Activated CD8-positive, alpha-beta memory T cell treated with anti-CD3 and anti-CD28 coated beads, Interleukin-2, amount 10 ng/mL, durations not matched to agents 7 days and 5 days (primary cell): ENCODE results near the gene C1QTNF3. TPM values are rescaled to one million over a fixed set of nuclear protein-coding genes. Genes with fewer than 3 reads are reported as not detected.

Source experiments
- ATAC-seq: fragments of 150-1000 bp; cut with Tn5 transposase; one replicate; pipeline ENCODE4 v1.10.0; 2021; ENCODE audit warnings: moderate library complexity
- CTCF ChIA-PET: fragments of 350-600 bp; sonication (Branson Sonifier 250); formaldehyde crosslinking; loops from one replicate; lab custom pipeline; 2021; ENCODE audit warnings: antibody characterized with exemption; lab: Charles Lee
- DNase-seq: peaks from one replicate; pipeline ENCODE4 v3.0.0-alpha.2; 2020
- H3K27ac Mint-ChIP-seq: one replicate; pipeline ENCODE4 v1.8.0; 2021; ENCODE audit warnings: mild to moderate bottlenecking, mixed read lengths
- H3K27me3 Mint-ChIP-seq: one replicate; pipeline ENCODE4 v1.8.0; 2021; ENCODE audit warnings: mixed read lengths
- H3K36me3 Mint-ChIP-seq: one replicate; pipeline ENCODE4 v1.8.0; 2021; ENCODE audit warnings: mild to moderate bottlenecking, mixed read lengths
- H3K4me1 Mint-ChIP-seq: one replicate; pipeline ENCODE4 v1.8.0; 2021; ENCODE audit warnings: mixed read lengths
- H3K4me3 Mint-ChIP-seq: one replicate; pipeline ENCODE4 v1.8.0; 2021; ENCODE audit warnings: mild to moderate bottlenecking, moderate library complexity, mixed read lengths
- H3K9me3 Mint-ChIP-seq: one replicate; pipeline ENCODE4 v1.8.0; 2022; ENCODE audit warnings: low read depth, mixed read lengths
- total RNA-seq, 2 experiments: library from RNA; stranded (reverse); gene quantifications; one replicate each; pipeline ENCODE4 v1.2.3, GENCODE V29; 2021

The C1QTNF3 gene
- total RNA-seq, 2 experiments from 2014 or later: 2.7 to 3.8 TPM

- Mint-ChIP-seq H3K4me3 (no peak overlapping the region), H3K9me3 (no peaks in the 10 kb centered on the region)
- no peak for ATAC-seq
These were observed 17.0 kb upstream of the C1QTNF3 start for GRCh38 chr5:34059977-34060376.

GRCh38 chr5:34058532-34058931 lies 15.5 kb upstream of the C1QTNF3 start:
- Mint-ChIP-seq H3K27me3 (no peaks in the 10 kb centered on the region), H3K9me3 (no peaks in the 10 kb centered on the region), H3K36me3 (peaks cover 7% of the 10 kb centered on the region), H3K4me1 (no peaks in the 10 kb centered on the region), H3K27ac (no peak overlapping the region), H3K4me3 (no peak overlapping the region)
- no peak for DNase-seq
- CTCF ChIA-PET: no interaction called here
- ATAC-seq: no peak

More at GRCh38 chr5:34059977-34060376, 17.0 kb upstream of the C1QTNF3 start:
- H3K27ac Mint-ChIP-seq: no peak overlapping the region
- no peaks in the 10 kb centered on the region for H3K27me3 Mint-ChIP-seq
- CTCF ChIA-PET: no interaction called here
- H3K36me3 Mint-ChIP-seq: peaks cover 9% of the 10 kb centered on the region
- DNase-seq: no peak
- no peaks in the 10 kb centered on the region for H3K4me1 Mint-ChIP-seq

GRCh38 chr5:34057569-34057968 lies 14.6 kb upstream of the C1QTNF3 start:
- no peak for ATAC-seq
- no peaks in the 10 kb centered on the region for H3K27me3 Mint-ChIP-seq

GRCh38 chr5:34057118-34057517 lies 14.1 kb upstream of the C1QTNF3 start:
- Mint-ChIP-seq H3K9me3 (no peaks in the 10 kb centered on the region), H3K4me3 (no peak overlapping the region), H3K27ac (no peak overlapping the region), H3K27me3 (no peaks in the 10 kb centered on the region), H3K4me1 (no peaks in the 10 kb centered on the region), H3K36me3 (peaks cover 7% of the 10 kb centered on the region)
- CTCF ChIA-PET: no interaction called here
- DNase-seq (no peak), ATAC-seq (no peak)

More at GRCh38 chr5:34057569-34057968, 14.6 kb upstream of the C1QTNF3 start:
- Mint-ChIP-seq H3K9me3 (no peaks in the 10 kb centered on the region), H3K27ac (no peak overlapping the region), H3K4me1 (no peaks in the 10 kb centered on the region), H3K36me3 (peaks cover 7% of the 10 kb centered on the region), H3K4me3 (no peak overlapping the region)
- CTCF ChIA-PET: no interaction called here
- no peak for DNase-seq

GRCh38 chr5:34055667-34056066 lies 12.7 kb upstream of the C1QTNF3 start:
- Mint-ChIP-seq H3K9me3 (no peaks in the 10 kb centered on the region), H3K27ac (no peak overlapping the region), H3K4me1 (no peaks in the 10 kb centered on the region), H3K4me3 (no peak overlapping the region), H3K36me3 (peaks cover 5% of the 10 kb centered on the region), H3K27me3 (no peaks in the 10 kb centered on the region)
- DNase-seq: no peak
- no peak for ATAC-seq
- CTCF ChIA-PET: no interaction called here

GRCh38 chr5:34054400-34054729 lies 11.4 kb upstream of the C1QTNF3 start:
- Mint-ChIP-seq H3K9me3 (no peaks in the 10 kb centered on the region), H3K27me3 (no peaks in the 10 kb centered on the region), H3K4me1 (no peaks in the 10 kb centered on the region), H3K36me3 (peaks cover 5% of the 10 kb centered on the region), H3K27ac (no peak overlapping the region), H3K4me3 (no peak overlapping the region)
- ATAC-seq (no peak), DNase-seq (no peak)
- CTCF ChIA-PET: no interaction called here

GRCh38 chr5:34053571-34054399 lies 10.8 kb upstream of the C1QTNF3 start:
- ATAC-seq: no peak
- H3K4me3 Mint-ChIP-seq: no peak overlapping the region
- CTCF ChIA-PET: no interaction called here
- no peaks in the 10 kb centered on the region for H3K4me1 Mint-ChIP-seq
- H3K27ac Mint-ChIP-seq: no peak overlapping the region
- DNase-seq: no peak
- H3K9me3 Mint-ChIP-seq: no peaks in the 10 kb centered on the region
- H3K27me3 Mint-ChIP-seq: no peaks in the 10 kb centered on the region
- H3K36me3 Mint-ChIP-seq: peaks cover 5% of the 10 kb centered on the region

GRCh38 chr5:34053133-34053532 lies 10.1 kb upstream of the C1QTNF3 start:
- Mint-ChIP-seq H3K4me1 (no peaks in the 10 kb centered on the region), H3K4me3 (no peak overlapping the region), H3K36me3 (peaks cover 4% of the 10 kb centered on the region), H3K27me3 (no peaks in the 10 kb centered on the region), H3K27ac (no peak overlapping the region), H3K9me3 (no peaks in the 10 kb centered on the region)
- ATAC-seq (no peak), DNase-seq (no peak)
- CTCF ChIA-PET: no interaction called here

GRCh38 chr5:34051374-34051980 lies 8.5 kb upstream of the C1QTNF3 start:
- CTCF ChIA-PET: no interaction called here
- DNase-seq: no peak
- H3K27ac Mint-ChIP-seq: no peak overlapping the region

GRCh38 chr5:34047774-34048572 lies 5.0 kb upstream of the C1QTNF3 start:
- Mint-ChIP-seq H3K4me1 (no peaks in the 10 kb centered on the region), H3K27ac (no peak overlapping the region), H3K36me3 (peaks cover 3% of the 10 kb centered on the region), H3K9me3 (no peaks in the 10 kb centered on the region), H3K27me3 (no peaks in the 10 kb centered on the region), H3K4me3 (no peak overlapping the region)
- no peak for ATAC-seq
- DNase-seq: no peak
- CTCF ChIA-PET: interaction anchor here (0.6 kb wide), 1 partner anchor 135 kb away, joined by 3 read pairs; no protein-coding TSS in a partner anchor

More at GRCh38 chr5:34051374-34051980, 8.5 kb upstream of the C1QTNF3 start:
- no peaks in the 10 kb centered on the region for H3K9me3 Mint-ChIP-seq
- no peaks in the 10 kb centered on the region for H3K4me1 Mint-ChIP-seq
- no peak overlapping the region for H3K4me3 Mint-ChIP-seq
- no peaks in the 10 kb centered on the region for H3K27me3 Mint-ChIP-seq
- peaks cover 3% of the 10 kb centered on the region for H3K36me3 Mint-ChIP-seq
- ATAC-seq: no peak

- no peak for DNase-seq
- CTCF ChIA-PET: no interaction called here
- Mint-ChIP-seq H3K4me3 (no peak overlapping the region), H3K27me3 (no peaks in the 10 kb centered on the region), H3K9me3 (no peaks in the 10 kb centered on the region), H3K4me1 (no peaks in the 10 kb centered on the region), H3K27ac (no peak overlapping the region), H3K36me3 (peaks cover 3% of the 10 kb centered on the region)
- no peak for ATAC-seq
These were observed 4.1 kb upstream of the C1QTNF3 start for GRCh38 chr5:34047143-34047542.

GRCh38 chr5:34045996-34046395 lies 3.0 kb upstream of the C1QTNF3 start:
- H3K27ac Mint-ChIP-seq: no peak overlapping the region
- H3K27me3 Mint-ChIP-seq: no peaks in the 10 kb centered on the region
- H3K36me3 Mint-ChIP-seq: peaks cover 1% of the 10 kb centered on the region
- DNase-seq: no peak
- H3K9me3 Mint-ChIP-seq: no peaks in the 10 kb centered on the region
- no peak overlapping the region for H3K4me3 Mint-ChIP-seq
- CTCF ChIA-PET: no interaction called here
- no peaks in the 10 kb centered on the region for H3K4me1 Mint-ChIP-seq
- ATAC-seq: no peak

- Mint-ChIP-seq H3K27ac (no peak overlapping the region), H3K4me3 (no peak overlapping the region), H3K9me3 (no peaks in the 10 kb centered on the region), H3K36me3 (peaks cover 1% of the 10 kb centered on the region), H3K27me3 (no peaks in the 10 kb centered on the region), H3K4me1 (no peaks in the 10 kb centered on the region)
- CTCF ChIA-PET: no interaction called here
- ATAC-seq (no peak), DNase-seq (no peak)
These were observed 2.0 kb upstream of the C1QTNF3 start for GRCh38 chr5:34045023-34045422.
